Heart right ventricle (tissue), 16 donors: ENCODE measurements around the gene HOXC10. TPM values are rescaled to one million over a fixed set of nuclear protein-coding genes. Genes with fewer than 3 reads are reported as not detected.

ENCODE experiments used
- ATAC-seq, 8 donors: fragments of 200-7000 bp; cut with Tn5 transposase; one replicate each; pipeline ENCODE4 v1.9.1; 2020; ENCODE audit warnings: mild to moderate bottlenecking in 8 of 8, moderate library complexity in 8 of 8, moderate number of reproducible peaks in 1 of 8
- DNase-seq, 2 donors: peaks; one replicate each; pipeline ENCODE4 v3.0.0-alpha.2; 2020
- H3K27ac ChIP-seq, 10 donors: fragments of 200-600 bp; sonication (generic) in 2 of 10; one replicate each; pipeline versions ENCODE4 v1.5.0 to v1.8.0; 2020 to 2022; ENCODE audit warnings: mild to moderate bottlenecking in 3 of 10
- H3K27me3 ChIP-seq, 7 donors: fragments of 200-600 bp; one replicate each; pipeline ENCODE4 v1.8.0; 2021 to 2022; ENCODE audit warnings: mild to moderate bottlenecking in 2 of 7
- H3K36me3 ChIP-seq, 9 donors: fragments of 200-600 bp; sonication (generic) in 1 of 9; one replicate each; pipeline versions ENCODE4 v1.5.0 to v1.8.0; 2020 to 2022; ENCODE audit warnings: mild to moderate bottlenecking in 2 of 9
- H3K4me1 ChIP-seq, 9 donors: fragments of 200-600 bp; sonication (generic) in 1 of 9; one replicate each; pipeline versions ENCODE4 v1.5.0 to v1.8.0; 2020 to 2022; ENCODE audit warnings: mild to moderate bottlenecking in 4 of 9
- H3K4me3 ChIP-seq, 10 donors: fragments of 200-600 bp; sonication (generic) in 2 of 10; one replicate each; pipeline versions ENCODE4 v1.5.0 to v1.8.0; 2020 to 2022; ENCODE audit warnings: mild to moderate bottlenecking in 7 of 10, moderate library complexity in 2 of 10
- H3K9me3 ChIP-seq, 11 donors: fragments of 200-600 bp in 10 of 11; sonication (generic) in 2 of 11; one replicate each; pipeline versions ENCODE4 v1.5.0 to v1.8.0; 2013 to 2022; ENCODE audit warnings: mild to moderate bottlenecking in 2 of 11, control low read depth in 1 of 11, moderate library complexity in 1 of 11
- CTCF ChIP-seq, 9 donors: fragments of 200-600 bp; sonication (generic) in 2 of 9; IDR thresholded peaks; one replicate each; pipeline versions ENCODE4 v1.5.0 to v1.8.0; 2021 to 2022; ENCODE audit warnings: antibody characterized with exemption in 9 of 9, mild to moderate bottlenecking in 5 of 9, moderate library complexity in 1 of 9
- WGBS, 2 donors: extraction: QIAGEN DNeasy Blood & Tissue Kit; methylation state at CpG; one replicate each; pipeline ENCODE4 v1.1.7; 2013; ENCODE audit warnings: inconsistent platforms in 1 of 2; 5-methylcytosine and 5-hydroxymethylcytosine counted together
- intact Hi-C, 10 donors: fragments of 100-400 bp; cut with DNase I; formaldehyde crosslinking; loops; one replicate each; pipeline versions ENCODE4 v1.11.1 to v1.14.2; 2022
- polyA plus RNA-seq, 2 donors: library from polyadenylated mRNA; stranded (reverse); fragments of 200-250 nt; gene quantifications; one replicate each; pipeline ENCODE4 v1.2.3, GENCODE V29; 2013
- total RNA-seq, 10 donors: library from RNA; stranded (reverse); fragmentation: NEBNext Ultra II Directional in 3 of 10; extraction: Animal tissue kit (Norgen Biotek cat#: 25700) in 3 of 10; gene quantifications; one replicate each; pipeline versions ENCODE4 v1.2.1 to v1.2.4, GENCODE V29; 2021 to 2023
- donor health status: Arrhythmogenic right ventricular cardiomyopathy.
- donor health status: ischemic (EF 13 %, LVEDD 7.1; RV severe dilation, severe dysfunction).
- donor health status: healthy with polysubstance abuse.
- donor health status: DM: no; HTN: yes; CAD: no.
- donor health status: DM: no; HTN: no; CAD: no.
- donor health status: ischemic (EF 25% LVEDD 6.9; RV normal size, moderate dysfunction).
- donor health status: ischemic (EF 25% LVEDD 5.7; RV mildly dilated, moderate dysfunction).
- donor health status: healthy.
- donor health status: DM: yes; HTN: yes; CAD: no.
- donor health status: Ischemic cardiomyopathy.
- donor health status: ischemic (EF 35%, LVEDD 5.7; RV mildly dilated, moderate dysfunction).
- donor health status: nonischemic (EF 11% LVEDD 7.7; RV severe dilation, severe dysfunction).
- donor health status: DM: yes; HTN: yes; CAD: no.
- donor health status: PGD.
- donor health status: ischemic (EF 29% LVEDD 5.4; RV normal size, mild dysfunction).
- donor health status: nonischemic (EF 23%, LVEDD 6.1; RV moderate dilation, normal function).

Gene HOXC10
- total and polyA plus RNA-seq, 12 donors, result not detected

DNA sequence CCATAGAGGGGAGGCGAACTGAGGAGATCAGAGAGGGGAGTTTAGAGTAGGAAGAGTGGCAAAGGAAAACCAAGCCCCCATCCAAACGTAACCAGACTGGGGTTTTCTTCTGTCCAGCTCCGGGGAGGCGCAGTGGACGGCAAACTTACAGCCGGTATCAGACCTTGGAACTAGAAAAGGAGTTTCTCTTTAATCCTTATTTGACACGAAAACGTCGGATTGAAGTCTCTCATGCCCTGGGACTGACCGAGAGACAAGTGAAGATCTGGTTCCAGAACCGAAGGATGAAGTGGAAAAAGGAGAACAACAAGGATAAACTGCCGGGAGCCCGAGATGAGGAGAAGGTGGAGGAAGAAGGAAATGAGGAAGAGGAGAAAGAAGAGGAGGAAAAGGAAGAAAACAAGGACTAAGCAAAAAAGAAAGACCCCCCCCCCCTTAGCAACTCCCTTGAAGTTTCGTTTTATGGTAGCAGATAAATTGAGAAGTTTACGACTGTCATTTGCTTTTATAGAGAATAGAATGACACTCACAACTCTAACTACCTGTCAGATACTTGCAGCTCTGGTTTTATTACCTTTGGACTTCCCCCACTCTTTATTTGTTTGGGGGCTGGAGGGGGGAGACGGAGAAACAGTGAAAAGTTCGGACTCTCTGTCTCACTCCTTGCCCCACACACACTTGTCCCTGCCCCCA lies 26.2 kb downstream of the HOXC10 start:
- TF ChIP-seq CTCF (IDR thresholded peaks at IDR 0.05), result no peak
- H3K4me3 ChIP-seq, result no peak overlapping the region
- intact Hi-C loops, result loop anchor here in 1 of 10 donors (10.0 kb wide), 1 partner anchor 344 kb away; no protein-coding TSS in a partner anchor
- peaks cover 6 to 20% (median 14%) of the 10 kb centered on the region in 9 donors for H3K4me1 ChIP-seq
- no peak overlapping the region for H3K27ac ChIP-seq
- whole genome bisulfite sequencing, 2 donors, result 3 to 9% methylated on average over 17 of the region's 17 CpGs
- ATAC-seq (no peak), DNase-seq (no peak)
- no peaks in the 10 kb centered on the region for H3K36me3 ChIP-seq
- H3K27me3 ChIP-seq, result peaks cover 46 to 98% (median 96%) of the 10 kb centered on the region in 7 donors
- H3K9me3 ChIP-seq, result no peaks in the 10 kb centered on the region

- intact Hi-C loops, result loop anchor here in 1 of 10 donors (10.0 kb wide), 1 partner anchor 343 kb away; no protein-coding TSS in a partner anchor
- H3K9me3 ChIP-seq, result no peaks in the 10 kb centered on the region
- TF ChIP-seq CTCF (IDR thresholded peaks at IDR 0.05), result no peak
- peaks cover 4 to 19% (median 13%) of the 10 kb centered on the region in 9 donors for H3K4me1 ChIP-seq
- DNase-seq (no peak), ATAC-seq (no peak)
- no peaks in the 10 kb centered on the region for H3K36me3 ChIP-seq
- H3K4me3 ChIP-seq, result no peak overlapping the region
- WGBS, 2 donors, result 13 to 19% methylated on average over 14 of the region's 14 CpGs
- H3K27me3 ChIP-seq, result peaks cover 46 to 98% (median 96%) of the 10 kb centered on the region in 7 donors
- no peak overlapping the region for H3K27ac ChIP-seq
Measured at GRCh38 chr12:54011665-54012532, 27.0 kb downstream of the HOXC10 start.

DNA sequence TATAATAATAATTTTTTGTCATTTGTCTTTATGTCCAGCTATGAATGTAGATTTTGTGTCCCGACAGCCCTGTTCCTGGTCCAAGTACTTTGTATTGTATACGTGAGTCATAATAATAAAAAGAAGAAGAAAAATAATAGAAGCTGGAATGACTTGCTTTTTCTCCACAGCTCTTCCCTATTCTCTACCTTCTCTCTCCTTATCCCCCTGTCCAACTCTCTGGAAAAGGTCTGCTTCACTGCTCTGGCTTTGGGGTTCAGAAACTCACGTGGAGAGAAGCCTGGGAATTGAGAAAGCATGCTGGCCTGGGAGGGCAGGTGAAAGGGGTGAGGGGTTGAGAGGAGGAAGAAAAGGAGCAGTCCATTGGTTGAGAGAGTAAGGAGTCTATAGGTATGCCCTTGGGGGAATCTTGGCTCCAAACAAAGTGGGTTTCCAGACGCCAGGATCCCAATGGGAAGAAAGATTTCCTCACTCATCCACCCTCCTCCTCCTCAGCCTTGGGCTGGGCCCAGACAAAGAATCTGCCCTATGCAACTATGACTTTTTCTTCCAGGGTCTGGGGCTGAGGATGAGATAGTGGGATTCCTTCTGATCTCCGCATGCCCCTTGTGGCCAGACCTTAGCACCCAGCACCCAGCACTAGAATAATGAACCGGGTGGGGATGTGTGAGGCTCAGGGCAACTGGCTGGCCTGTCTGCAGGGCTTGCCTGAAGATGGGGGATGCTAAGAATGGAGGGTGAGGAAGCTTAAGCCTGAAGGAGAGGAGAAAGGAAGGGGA lies 27.9 kb downstream of the HOXC10 start:
- intact Hi-C loops, result loop anchor here in 1 of 10 donors (10.0 kb wide), 1 partner anchor 342 kb away; no protein-coding TSS in a partner anchor
- ATAC-seq (no peak), DNase-seq (no peak)
- no peak for TF ChIP-seq CTCF (IDR thresholded peaks at IDR 0.05)
- no peaks in the 10 kb centered on the region for H3K36me3 ChIP-seq
- H3K27ac ChIP-seq, result no peak overlapping the region
- H3K27me3 ChIP-seq, result peaks cover 46 to 98% (median 96%) of the 10 kb centered on the region in 7 donors
- no peaks in the 10 kb centered on the region for H3K9me3 ChIP-seq
- 12 to 23% methylated on average over 6 of the region's 6 CpGs for WGBS, 2 donors
- no peak overlapping the region for H3K4me3 ChIP-seq
- H3K4me1 ChIP-seq, result peaks cover 7 to 27% (median 20%) of the 10 kb centered on the region in 9 donors
